ENCODE data around the gene CREG2. TPM values are rescaled to one million over a fixed set of nuclear protein-coding genes. Genes with fewer than 3 reads are reported as not detected.

Gene CREG2
- polyA plus RNA-seq, 1 donor from 2014 or later = 1.2 TPM

GRCh38 chr2:101361121-101361520, 26.2 kb downstream of the CREG2 start:
- Histone ChIP-seq H3K9me2 (ENCODE audit: insufficient read depth, low read length) (no peaks in the 10 kb centered on the region), H3K79me2 (replicated peaks; ENCODE audit: insufficient read depth, low read length) (no peaks in the 10 kb centered on the region), H3K36me3 (ENCODE audit: insufficient read depth, low read length) (no peaks in the 10 kb centered on the region), H3K9ac (ENCODE audit: low read length) (no peak overlapping the region), H3K9me3 (ENCODE audit: low read length) (no peaks in the 10 kb centered on the region), H4K20me1 (ENCODE audit: insufficient read depth) (no peaks in the 10 kb centered on the region), H2AFZ (ENCODE audit: low read depth, low read length) (no peak overlapping the region), H3F3A (ENCODE audit: insufficient read depth, low read length, poor library complexity, severe bottlenecking) (no peaks in the 10 kb centered on the region), H3K4me3 (ENCODE audit: low read length) (no peak overlapping the region), H3K27ac (ENCODE audit: low read length) (no peak overlapping the region), H3K4me2 (ENCODE audit: low read length) (no peak overlapping the region), H3K27me3 (ENCODE audit: insufficient read depth, low read depth, low read length) (no peaks in the 10 kb centered on the region)
- TF ChIP-seq POLR2AphosphoS5 (IDR thresholded peaks at IDR 0.05) (no peak), EP300 (conservative IDR thresholded peaks at IDR 0.05; ENCODE audit: poor library complexity, severe bottlenecking) (no peak)

DNA sequence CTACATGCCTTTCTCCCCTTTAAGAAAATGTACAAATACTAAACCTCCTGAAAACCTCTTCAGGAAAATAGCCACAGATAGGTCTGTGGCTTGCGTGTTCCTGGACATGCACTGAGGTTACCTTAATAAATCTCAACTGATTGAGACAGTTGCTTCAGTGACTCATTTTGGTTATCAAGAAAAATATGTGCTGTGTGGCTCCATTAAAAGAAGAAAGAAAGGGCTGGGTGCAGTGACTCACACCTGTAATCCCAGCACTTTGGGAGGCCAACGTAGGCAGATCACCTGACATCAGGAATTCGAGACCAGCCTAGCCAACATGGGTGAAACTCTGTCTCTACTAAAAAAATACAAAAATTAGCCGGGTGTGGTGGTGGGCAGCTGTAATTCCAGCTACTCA, 27.1 kb downstream of the CREG2 start:
- no peak overlapping the region for H3K27ac ChIP-seq (ENCODE audit: low read length)
- H3K36me3 ChIP-seq (ENCODE audit: insufficient read depth, low read length) = no peaks in the 10 kb centered on the region
- H3K9me2 ChIP-seq (ENCODE audit: insufficient read depth, low read length) = no peaks in the 10 kb centered on the region
- H3K27me3 ChIP-seq (ENCODE audit: insufficient read depth, low read depth, low read length) = no peaks in the 10 kb centered on the region
- no peak overlapping the region for H2AFZ ChIP-seq (ENCODE audit: low read depth, low read length)
- H3K79me2 ChIP-seq (replicated peaks; ENCODE audit: insufficient read depth, low read length) = no peaks in the 10 kb centered on the region
- H3K9ac ChIP-seq (ENCODE audit: low read length) = no peak overlapping the region
- H3K9me3 ChIP-seq (ENCODE audit: low read length) = no peaks in the 10 kb centered on the region
- no peaks in the 10 kb centered on the region for H4K20me1 ChIP-seq (ENCODE audit: insufficient read depth)
- no peak overlapping the region for H3K4me2 ChIP-seq (ENCODE audit: low read length)
- H3K4me3 ChIP-seq (ENCODE audit: low read length) = no peak overlapping the region
- no peak for TF ChIP-seq SMC3 (conservative IDR thresholded peaks at IDR 0.05; ENCODE audit: poor library complexity)
- no peaks in the 10 kb centered on the region for H3F3A ChIP-seq (ENCODE audit: insufficient read depth, low read length, poor library complexity, severe bottlenecking)

DNA sequence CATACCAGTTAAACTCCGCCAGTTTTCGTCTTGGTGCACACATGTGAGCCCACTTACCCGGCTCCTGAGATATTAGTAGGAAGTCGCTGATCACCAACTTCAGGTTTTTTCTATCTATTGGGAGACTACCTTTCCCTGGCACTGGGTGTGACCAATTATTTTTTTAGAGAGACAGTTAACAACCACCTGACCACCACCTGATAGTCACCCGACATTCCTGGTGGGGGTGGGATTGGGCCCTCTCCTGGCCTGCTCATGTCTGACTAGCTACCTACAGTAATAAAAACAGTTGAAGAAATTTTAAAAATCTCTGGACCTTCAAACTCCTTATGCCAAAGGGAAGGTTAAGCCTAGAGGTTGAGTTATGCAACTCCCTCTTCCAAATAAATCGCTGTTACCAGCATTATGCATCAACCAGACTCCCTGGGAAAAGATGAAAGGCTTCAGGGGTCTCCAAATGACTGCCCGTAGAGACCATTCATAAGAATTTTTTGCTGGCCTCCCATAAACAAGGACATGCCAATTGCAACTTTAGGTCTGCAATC, 27.8 kb downstream of the CREG2 start:
- H3K27ac ChIP-seq (ENCODE audit: low read length) = no peak overlapping the region
- no peak overlapping the region for H3K4me2 ChIP-seq (ENCODE audit: low read length)
- TF ChIP-seq POLR2AphosphoS5 (IDR thresholded peaks at IDR 0.05) (no peak), RAD21 (conservative IDR thresholded peaks at IDR 0.05) (no peak)
- H3K79me2 ChIP-seq (replicated peaks; ENCODE audit: insufficient read depth, low read length) = no peaks in the 10 kb centered on the region
- H3K4me3 ChIP-seq (ENCODE audit: low read length) = no peak overlapping the region
- no peaks in the 10 kb centered on the region for H3K9me3 ChIP-seq (ENCODE audit: low read length)
- H3K9ac ChIP-seq (ENCODE audit: low read length) = no peak overlapping the region
- H3F3A ChIP-seq (ENCODE audit: insufficient read depth, low read length, poor library complexity, severe bottlenecking) = no peaks in the 10 kb centered on the region
- no peaks in the 10 kb centered on the region for H3K36me3 ChIP-seq (ENCODE audit: insufficient read depth, low read length)
- no peaks in the 10 kb centered on the region for H3K27me3 ChIP-seq (ENCODE audit: insufficient read depth, low read depth, low read length)
- H2AFZ ChIP-seq (ENCODE audit: low read depth, low read length) = no peak overlapping the region
- H3K9me2 ChIP-seq (ENCODE audit: insufficient read depth, low read length) = no peaks in the 10 kb centered on the region
- H4K20me1 ChIP-seq (ENCODE audit: insufficient read depth) = no peaks in the 10 kb centered on the region

GRCh38 chr2:101357376-101357775, 29.9 kb downstream of the CREG2 start:
- Histone ChIP-seq H3K79me2 (replicated peaks; ENCODE audit: insufficient read depth, low read length) (no peaks in the 10 kb centered on the region), H3K4me2 (ENCODE audit: low read length) (no peak overlapping the region), H3K9me3 (ENCODE audit: low read length) (no peaks in the 10 kb centered on the region), H3K27ac (ENCODE audit: low read length) (no peak overlapping the region), H3F3A (ENCODE audit: insufficient read depth, low read length, poor library complexity, severe bottlenecking) (no peaks in the 10 kb centered on the region), H4K20me1 (ENCODE audit: insufficient read depth) (no peaks in the 10 kb centered on the region), H3K36me3 (ENCODE audit: insufficient read depth, low read length) (no peaks in the 10 kb centered on the region), H3K27me3 (ENCODE audit: insufficient read depth, low read depth, low read length) (no peaks in the 10 kb centered on the region), H3K4me3 (ENCODE audit: low read length) (no peak overlapping the region), H3K9ac (ENCODE audit: low read length) (no peak overlapping the region), H3K9me2 (ENCODE audit: insufficient read depth, low read length) (no peaks in the 10 kb centered on the region), H2AFZ (ENCODE audit: low read depth, low read length) (no peak overlapping the region)
- TF ChIP-seq EP300 (conservative IDR thresholded peaks at IDR 0.05; ENCODE audit: poor library complexity, severe bottlenecking) = no peak
- no peak for TF ChIP-seq RAD21 (conservative IDR thresholded peaks at IDR 0.05)
- TF ChIP-seq TAF1 (IDR thresholded peaks at IDR 0.05; ENCODE audit: low read depth) = no peak
- TF ChIP-seq MXI1 (conservative IDR thresholded peaks at IDR 0.05; ENCODE audit: poor library complexity, severe bottlenecking) = no peak
- no peak for TF ChIP-seq EZH2 (IDR thresholded peaks at IDR 0.05; ENCODE audit: borderline replicate concordance, insufficient read depth, low read length, poor library complexity, severe bottlenecking)
- no peak for TF ChIP-seq REST (IDR thresholded peaks at IDR 0.05; ENCODE audit: borderline replicate concordance)
- no peak for TF ChIP-seq SMC3 (conservative IDR thresholded peaks at IDR 0.05; ENCODE audit: poor library complexity)
- no peak for TF ChIP-seq POLR2AphosphoS5 (IDR thresholded peaks at IDR 0.05)
- TF ChIP-seq CTCF (IDR thresholded peaks at IDR 0.05; ENCODE audit: poor library complexity, severe bottlenecking) = no peak

All from neural cell (in vitro differentiated cells).